Measurements from ENCODE around the gene DCPS.

The DCPS gene

DNA sequence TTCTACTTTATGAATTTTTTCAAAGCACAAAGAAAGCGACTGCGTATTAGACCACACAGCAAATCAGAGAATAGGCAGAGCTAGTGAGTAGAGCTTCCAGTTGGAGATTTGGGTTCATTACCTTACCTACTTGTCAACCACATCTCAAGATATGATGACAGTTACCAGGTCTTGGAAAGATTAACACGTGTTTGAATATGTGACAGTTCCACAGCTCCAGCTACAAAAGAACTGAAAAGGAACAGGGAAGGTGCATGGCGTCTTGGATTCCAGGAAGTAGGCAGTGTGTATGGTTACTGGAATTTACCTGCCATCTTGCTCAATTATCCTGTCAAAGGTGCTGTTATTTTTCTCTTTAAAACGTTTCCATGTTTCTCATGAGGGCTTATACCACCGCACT is 15.6 kb upstream of the DCPS start:
- no peak overlapping the region for H2AFZ ChIP-seq (ENCODE audit: low read length)
- H3K9ac ChIP-seq (ENCODE audit: low read length), result no peak overlapping the region
- no peak overlapping the region for H3K4me2 ChIP-seq (ENCODE audit: low read length)
- H3K4me3 ChIP-seq (ENCODE audit: low read depth, low read length, poor library complexity, severe bottlenecking), result no peak overlapping the region
- H3K27ac ChIP-seq (ENCODE audit: low read depth, low read length, poor library complexity, severe bottlenecking), result no peak overlapping the region
- H3K36me3 ChIP-seq (ENCODE audit: insufficient read depth, low read length), result peaks cover 20% of the 10 kb centered on the region; the same call in 1 of the 2 replicates
- H3K79me2 ChIP-seq (ENCODE audit: insufficient read depth, low read length), result no peaks in the 10 kb centered on the region
- peaks cover 14% of the 10 kb centered on the region for H3K4me1 ChIP-seq (ENCODE audit: insufficient read depth, low read length, severe bottlenecking)
- H3K9me3 ChIP-seq (ENCODE audit: low read length), result no peaks in the 10 kb centered on the region
- H3F3A ChIP-seq (ENCODE audit: insufficient read depth, low read length), result no peaks in the 10 kb centered on the region
- no peaks in the 10 kb centered on the region for H3K27me3 ChIP-seq (ENCODE audit: insufficient read depth, low read length)
- no peaks in the 10 kb centered on the region for H4K20me1 ChIP-seq (ENCODE audit: insufficient read depth, low read length)
- H3K9me2 ChIP-seq (ENCODE audit: low read depth, low read length), result no peaks in the 10 kb centered on the region
- TF ChIP-seq EZH2 (IDR thresholded peaks at IDR 0.05; ENCODE audit: borderline replicate concordance, low read length), result no peak
- TF ChIP-seq, protein P1, sequence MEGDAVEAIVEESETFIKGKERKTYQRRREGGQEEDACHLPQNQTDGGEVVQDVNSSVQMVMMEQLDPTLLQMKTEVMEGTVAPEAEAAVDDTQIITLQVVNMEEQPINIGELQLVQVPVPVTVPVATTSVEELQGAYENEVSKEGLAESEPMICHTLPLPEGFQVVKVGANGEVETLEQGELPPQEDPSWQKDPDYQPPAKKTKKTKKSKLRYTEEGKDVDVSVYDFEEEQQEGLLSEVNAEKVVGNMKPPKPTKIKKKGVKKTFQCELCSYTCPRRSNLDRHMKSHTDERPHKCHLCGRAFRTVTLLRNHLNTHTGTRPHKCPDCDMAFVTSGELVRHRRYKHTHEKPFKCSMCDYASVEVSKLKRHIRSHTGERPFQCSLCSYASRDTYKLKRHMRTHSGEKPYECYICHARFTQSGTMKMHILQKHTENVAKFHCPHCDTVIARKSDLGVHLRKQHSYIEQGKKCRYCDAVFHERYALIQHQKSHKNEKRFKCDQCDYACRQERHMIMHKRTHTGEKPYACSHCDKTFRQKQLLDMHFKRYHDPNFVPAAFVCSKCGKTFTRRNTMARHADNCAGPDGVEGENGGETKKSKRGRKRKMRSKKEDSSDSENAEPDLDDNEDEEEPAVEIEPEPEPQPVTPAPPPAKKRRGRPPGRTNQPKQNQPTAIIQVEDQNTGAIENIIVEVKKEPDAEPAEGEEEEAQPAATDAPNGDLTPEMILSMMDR (IDR thresholded peaks at IDR 0.05; ENCODE audit: low read length), result no peak

DNA sequence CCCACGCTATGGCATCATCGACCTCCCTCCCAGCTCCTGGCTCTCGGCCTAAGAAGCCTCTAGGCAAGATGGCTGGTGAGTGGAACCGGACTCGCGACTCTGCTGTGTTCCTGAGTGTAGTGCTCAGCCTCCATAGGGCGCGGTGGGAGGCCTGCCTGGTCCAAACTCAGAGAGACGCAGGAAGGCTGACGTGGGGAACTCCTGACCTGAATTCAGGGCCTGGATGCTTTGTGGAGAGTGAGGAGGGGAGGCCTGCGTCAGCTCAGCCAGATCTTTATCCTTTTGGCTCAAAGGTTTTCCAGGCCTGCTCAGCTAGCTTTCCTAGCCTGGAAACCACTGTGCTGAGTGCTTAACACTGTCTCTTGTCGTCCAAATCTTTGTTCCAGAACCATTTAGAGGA is 13.0 kb upstream of the DCPS start:
- Histone ChIP-seq H3K79me2 (ENCODE audit: insufficient read depth, low read length) (no peaks in the 10 kb centered on the region), H3K27ac (ENCODE audit: low read depth, low read length, poor library complexity, severe bottlenecking) (no peak overlapping the region), H3K9me2 (ENCODE audit: low read depth, low read length) (no peaks in the 10 kb centered on the region), H3K4me2 (ENCODE audit: low read length) (no peak overlapping the region), H2AFZ (ENCODE audit: low read length) (no peak overlapping the region), H3K27me3 (ENCODE audit: insufficient read depth, low read length) (no peaks in the 10 kb centered on the region), H3F3A (ENCODE audit: insufficient read depth, low read length) (no peaks in the 10 kb centered on the region), H3K4me1 (ENCODE audit: insufficient read depth, low read length, severe bottlenecking) (no peaks in the 10 kb centered on the region), H3K9me3 (ENCODE audit: low read length) (no peaks in the 10 kb centered on the region), H3K4me3 (ENCODE audit: low read depth, low read length, poor library complexity, severe bottlenecking) (no peak overlapping the region), H3K9ac (ENCODE audit: low read length) (no peak overlapping the region), H3K36me3 (ENCODE audit: insufficient read depth, low read length) (peaks cover 29% of the 10 kb centered on the region; the same call in 1 of the 2 replicates), H4K20me1 (ENCODE audit: insufficient read depth, low read length) (no peaks in the 10 kb centered on the region)
- TF ChIP-seq, protein P1 (IDR thresholded peaks at IDR 0.05; ENCODE audit: low read length), result no peak
- TF ChIP-seq EZH2 (IDR thresholded peaks at IDR 0.05; ENCODE audit: borderline replicate concordance, low read length), result no peak

DNA sequence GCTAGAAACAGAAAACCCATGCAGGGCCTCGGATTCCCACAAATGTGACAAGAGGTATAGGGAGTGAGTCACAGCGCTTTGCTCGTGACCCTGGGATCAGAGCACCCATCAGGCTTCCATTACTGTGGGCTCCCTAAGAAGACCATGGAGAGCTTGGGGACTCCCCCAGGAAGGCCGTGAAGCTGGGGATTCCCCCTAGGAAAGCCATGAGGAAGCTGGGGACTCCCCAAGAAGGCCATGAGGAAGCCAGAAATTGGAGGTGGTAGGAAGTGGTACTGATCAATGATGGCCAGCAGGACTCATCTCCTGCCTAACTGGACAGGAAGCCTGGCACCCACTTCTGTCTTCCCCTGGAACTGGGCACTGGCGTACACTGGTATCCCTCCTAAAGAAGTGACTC is 10.1 kb upstream of the DCPS start:
- TF ChIP-seq, protein P1 (IDR thresholded peaks at IDR 0.05; ENCODE audit: low read length), result no peak
- no peak for TF ChIP-seq EZH2 (IDR thresholded peaks at IDR 0.05; ENCODE audit: borderline replicate concordance, low read length)
- Histone ChIP-seq H3F3A (ENCODE audit: insufficient read depth, low read length) (no peaks in the 10 kb centered on the region), H3K9me3 (ENCODE audit: low read length) (no peaks in the 10 kb centered on the region), H3K4me2 (ENCODE audit: low read length) (no peak overlapping the region), H3K79me2 (ENCODE audit: insufficient read depth, low read length) (no peaks in the 10 kb centered on the region), H3K9me2 (ENCODE audit: low read depth, low read length) (no peaks in the 10 kb centered on the region), H3K4me1 (ENCODE audit: insufficient read depth, low read length, severe bottlenecking) (no peaks in the 10 kb centered on the region), H4K20me1 (ENCODE audit: insufficient read depth, low read length) (no peaks in the 10 kb centered on the region), H3K4me3 (ENCODE audit: low read depth, low read length, poor library complexity, severe bottlenecking) (no peak overlapping the region), H3K27ac (ENCODE audit: low read depth, low read length, poor library complexity, severe bottlenecking) (no peak overlapping the region), H3K27me3 (ENCODE audit: insufficient read depth, low read length) (no peaks in the 10 kb centered on the region), H2AFZ (ENCODE audit: low read length) (no peak overlapping the region), H3K9ac (ENCODE audit: low read length) (no peak overlapping the region), H3K36me3 (ENCODE audit: insufficient read depth, low read length) (peaks cover 26% of the 10 kb centered on the region; the same call in 1 of the 2 replicates)

Data from OCI-LY1 (cell line).